Measurements from ENCODE around the gene ABCA2.

DNA sequence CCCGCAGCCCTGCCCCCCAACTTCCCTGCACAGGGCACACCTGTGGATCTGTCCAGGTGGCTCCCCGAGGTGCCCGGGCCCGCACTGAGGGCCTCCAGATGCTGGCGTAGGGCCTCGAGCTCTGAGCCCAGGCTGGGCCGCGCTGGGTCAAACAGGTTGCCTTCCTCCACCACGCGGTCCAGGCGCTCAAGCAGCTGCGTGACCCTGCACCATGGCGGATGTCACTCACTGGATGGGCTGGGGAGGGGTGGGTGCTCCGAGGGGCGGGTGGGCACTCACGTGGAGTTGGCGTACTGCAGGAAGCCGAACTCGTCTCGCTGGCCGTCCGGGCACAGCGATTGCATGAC lies 5.4 kb downstream of the ABCA2 start:
- no peak for TF ChIP-seq CTBP1 (IDR thresholded peaks at IDR 0.05; ENCODE audit: borderline replicate concordance)
- no peak for TF ChIP-seq FOXA1 (IDR thresholded peaks at IDR 0.05)
- TF ChIP-seq FOXM1 (IDR thresholded peaks at IDR 0.05; ENCODE audit: borderline replicate concordance) = no peak
- TF ChIP-seq L3MBTL2 (conservative IDR thresholded peaks at IDR 0.05) = no peak
- no peak for TF ChIP-seq FOXK2 (IDR thresholded peaks at IDR 0.05)
- no peak for TF ChIP-seq BHLHE40 (IDR thresholded peaks at IDR 0.05; ENCODE audit: borderline replicate concordance)
- TF ChIP-seq NFRKB (IDR thresholded peaks at IDR 0.05) = no peak
- TF ChIP-seq SUZ12 (IDR thresholded peaks at IDR 0.05) = no peak
- TF ChIP-seq ZNF384 (IDR thresholded peaks at IDR 0.05) = no peak
- TF ChIP-seq, protein P1, sequence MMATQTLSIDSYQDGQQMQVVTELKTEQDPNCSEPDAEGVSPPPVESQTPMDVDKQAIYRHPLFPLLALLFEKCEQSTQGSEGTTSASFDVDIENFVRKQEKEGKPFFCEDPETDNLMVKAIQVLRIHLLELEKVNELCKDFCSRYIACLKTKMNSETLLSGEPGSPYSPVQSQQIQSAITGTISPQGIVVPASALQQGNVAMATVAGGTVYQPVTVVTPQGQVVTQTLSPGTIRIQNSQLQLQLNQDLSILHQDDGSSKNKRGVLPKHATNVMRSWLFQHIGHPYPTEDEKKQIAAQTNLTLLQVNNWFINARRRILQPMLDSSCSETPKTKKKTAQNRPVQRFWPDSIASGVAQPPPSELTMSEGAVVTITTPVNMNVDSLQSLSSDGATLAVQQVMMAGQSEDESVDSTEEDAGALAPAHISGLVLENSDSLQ (IDR thresholded peaks at IDR 0.05) = no peak
- no peak for TF ChIP-seq TARDBP (IDR thresholded peaks at IDR 0.05)
